ENCODE results near the gene MGLL.

- TF ChIP-seq ZNF384 (IDR thresholded peaks at IDR 0.05; ENCODE audit: low read depth, low read length), result no peak
- no peak for TF ChIP-seq CBX3 (IDR thresholded peaks at IDR 0.05; ENCODE audit: borderline replicate concordance in 1 of 2, low read length in 2 of 2)
- TF ChIP-seq MAX (CRISPR knock-in tag; IDR thresholded peaks at IDR 0.05), result no peak
- TF ChIP-seq HDGF (IDR thresholded peaks at IDR 0.05), result no peak
- no peak for TF ChIP-seq ZNF655 (CRISPR knock-in tag; IDR thresholded peaks at IDR 0.05)
- no peak for TF ChIP-seq POLR2A (conservative IDR thresholded peaks at IDR 0.05)
- no peak for TF ChIP-seq ZNF592 (IDR thresholded peaks at IDR 0.05)
- no peak for TF ChIP-seq NFYB (IDR thresholded peaks at IDR 0.05; ENCODE audit: extremely low read depth, insufficient read length)
- no peak for TF ChIP-seq CTCF (IDR thresholded peaks at IDR 0.05 in 2 of 3, conservative IDR thresholded peaks at IDR 0.05 in 1 of 3; ENCODE audit: insufficient read depth in 2 of 3, low read depth in 1 of 3, low read length in 3 of 3)
- TF ChIP-seq MAFF (IDR thresholded peaks at IDR 0.05; ENCODE audit: low read length), result no peak
- TF ChIP-seq IRF1 (CRISPR knock-in tag; IDR thresholded peaks at IDR 0.05; ENCODE audit: borderline replicate concordance), result no peak
- no peak for TF ChIP-seq NCOA2 (IDR thresholded peaks at IDR 0.05; ENCODE audit: partially characterized antibody in 2 of 2)
Measured at GRCh38 chr3:127786353-127787070, 35.8 kb downstream of the MGLL start.
